HG02973 (cell line): ENCODE results near the gene SET.

Experiments used
- ATAC-seq: cut with Tn5 transposase; IDR thresholded peaks from one replicate; pipeline ENCODE4 v1.9.1; 2021; ENCODE audit warnings: moderate library complexity; ENCODE audit not compliant: unreplicated experiment

Gene SET

DNA sequence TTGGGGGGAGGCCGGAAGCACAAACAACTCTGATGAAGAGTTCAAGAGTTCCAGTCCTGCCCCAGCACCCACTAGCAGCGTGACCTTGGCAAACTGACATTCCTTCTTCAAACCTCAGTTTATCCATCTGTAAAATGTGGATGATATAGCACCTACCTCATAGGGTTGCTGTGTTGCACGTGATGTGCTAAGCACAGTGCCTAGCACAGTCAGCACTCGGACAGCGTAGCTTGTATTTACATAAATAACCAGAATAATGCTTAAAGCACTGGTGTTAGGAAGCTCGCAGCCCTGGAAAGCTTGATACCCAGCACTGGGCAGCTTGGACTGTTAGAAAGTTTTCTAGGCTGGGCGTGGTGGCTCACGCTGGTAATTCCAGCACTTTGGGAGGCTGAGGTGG is 18.4 kb downstream of the SET start:
- ATAC-seq = no peak

DNA sequence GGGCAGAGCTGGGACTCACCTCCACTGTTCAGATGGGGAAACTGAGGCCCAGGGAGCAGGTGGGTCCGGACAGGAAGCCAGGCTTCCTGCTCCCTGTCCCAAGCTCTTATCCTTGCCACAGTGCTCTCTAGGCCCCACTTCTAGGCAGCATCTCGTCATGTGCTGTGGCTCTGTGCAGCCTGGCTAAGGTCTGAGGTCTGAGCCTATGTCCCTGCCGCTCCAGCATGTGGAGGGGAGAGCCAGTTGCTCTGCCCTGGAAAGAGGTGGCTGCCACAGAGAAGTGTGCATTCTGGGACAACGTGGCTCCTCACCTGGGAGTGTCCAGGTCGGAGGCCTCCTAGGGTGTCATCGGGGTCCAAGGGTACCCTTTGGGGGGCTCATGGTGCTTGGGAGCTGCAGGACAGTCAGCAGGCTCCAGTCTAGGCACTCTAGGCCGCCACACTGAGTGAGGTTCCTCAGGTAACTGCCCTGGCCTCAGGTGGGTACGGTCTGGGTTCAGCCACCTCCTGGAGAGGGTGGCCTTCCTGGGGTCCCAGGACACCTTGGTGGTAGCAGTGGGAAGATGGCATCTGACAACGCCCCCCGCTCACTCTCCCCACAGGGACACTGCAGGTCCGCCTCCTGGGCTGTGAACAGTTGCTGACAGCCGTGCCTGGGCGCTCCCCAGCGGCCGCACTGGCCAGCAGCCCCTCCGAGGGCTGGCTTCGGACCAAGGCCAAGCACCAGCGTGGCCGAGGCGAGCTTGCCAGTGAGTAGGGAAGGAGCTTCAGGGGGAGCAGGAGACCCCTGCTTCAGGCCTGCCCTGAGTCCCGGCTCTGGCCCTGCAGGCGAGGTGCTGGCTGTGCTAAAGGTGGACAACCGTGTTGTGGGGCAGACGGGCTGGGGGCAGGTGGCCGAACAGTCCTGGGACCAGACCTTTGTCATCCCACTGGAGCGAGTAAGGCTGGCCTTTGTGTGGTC is 23.7 kb downstream of the SET start:
- ATAC-seq = no peak

DNA sequence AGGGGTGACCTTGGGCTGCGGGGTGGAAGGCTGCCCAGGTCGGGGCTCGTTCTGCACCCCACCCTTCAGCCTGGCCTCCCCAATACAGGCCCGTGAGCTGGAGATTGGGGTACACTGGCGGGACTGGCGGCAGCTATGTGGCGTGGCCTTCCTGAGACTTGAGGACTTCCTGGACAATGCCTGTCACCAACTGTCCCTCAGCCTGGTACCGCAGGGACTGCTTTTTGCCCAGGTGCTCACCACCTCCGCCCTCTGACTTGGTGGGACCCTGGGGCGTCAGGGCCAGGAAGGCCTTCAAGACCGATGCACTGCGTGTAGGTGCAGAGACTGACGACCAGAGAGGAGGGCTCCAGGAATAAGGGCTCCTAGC is 24.4 kb downstream of the SET start:
- ATAC-seq = no peak

DNA sequence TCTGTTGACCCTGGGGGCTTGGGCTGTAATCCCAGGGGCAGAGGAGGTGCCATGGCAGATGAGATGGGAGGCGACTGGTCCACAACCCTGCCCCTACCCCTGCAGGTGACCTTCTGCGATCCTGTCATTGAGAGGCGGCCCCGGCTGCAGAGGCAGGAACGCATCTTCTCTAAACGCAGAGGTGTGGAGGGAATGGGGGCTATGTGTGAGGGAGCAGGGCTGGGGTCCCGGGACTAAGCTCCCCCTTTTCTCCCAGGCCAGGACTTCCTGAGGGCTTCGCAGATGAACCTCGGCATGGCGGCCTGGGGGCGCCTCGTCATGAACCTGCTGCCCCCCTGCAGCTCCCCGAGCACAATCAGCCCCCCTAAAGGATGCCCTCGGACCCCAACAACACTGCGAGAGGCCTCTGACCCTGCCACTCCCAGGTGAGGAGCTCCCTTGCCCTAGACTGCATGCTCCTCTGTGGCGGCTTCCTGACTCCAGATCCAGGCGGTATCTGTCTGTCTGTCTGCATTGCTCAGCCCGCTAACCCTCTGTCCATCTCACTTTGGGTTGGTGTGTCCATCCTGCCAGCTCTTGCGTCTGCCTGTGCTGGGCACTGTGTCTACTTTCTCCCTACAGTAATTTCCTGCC is 25.0 kb downstream of the SET start:
- no peak for ATAC-seq

DNA sequence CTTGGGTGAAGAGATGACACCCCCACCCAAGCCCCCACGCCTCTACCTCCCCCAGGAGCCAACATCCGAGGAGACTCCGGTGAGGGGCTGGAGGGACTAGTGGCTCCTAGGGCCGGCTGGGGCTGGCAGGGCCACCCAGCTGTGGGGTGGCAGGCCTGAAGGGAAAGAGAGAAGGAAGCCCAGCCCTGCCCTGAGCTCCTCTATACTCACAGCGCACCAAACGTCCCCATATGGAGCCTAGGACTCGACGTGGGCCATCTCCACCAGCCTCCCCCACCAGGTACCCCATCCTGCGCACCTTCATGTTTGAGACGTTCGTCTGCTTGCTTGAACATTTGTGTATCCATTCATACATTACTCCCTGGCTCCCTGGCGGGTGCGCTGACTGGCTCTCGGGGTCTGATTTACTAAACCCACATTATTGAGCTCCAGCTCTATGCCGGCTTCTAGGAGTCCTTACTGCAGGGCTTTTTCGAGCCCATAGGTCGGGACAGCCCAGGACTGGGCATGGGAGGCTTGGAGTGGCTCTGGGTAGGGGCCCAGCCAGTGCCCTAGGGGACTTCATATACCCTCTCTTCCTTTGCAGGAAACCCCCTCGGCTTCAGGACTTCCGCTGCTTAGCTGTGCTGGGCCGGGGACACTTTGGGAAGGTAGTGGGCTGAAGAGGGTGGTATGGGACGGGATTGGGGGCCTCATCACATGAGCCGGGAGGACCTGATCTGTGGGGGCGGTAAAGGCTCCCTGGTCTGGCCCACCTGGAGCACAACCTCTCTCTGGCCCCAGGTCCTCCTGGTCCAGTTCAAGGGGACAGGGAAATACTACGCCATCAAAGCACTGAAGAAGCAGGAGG is 25.8 kb downstream of the SET start:
- ATAC-seq = no peak

DNA sequence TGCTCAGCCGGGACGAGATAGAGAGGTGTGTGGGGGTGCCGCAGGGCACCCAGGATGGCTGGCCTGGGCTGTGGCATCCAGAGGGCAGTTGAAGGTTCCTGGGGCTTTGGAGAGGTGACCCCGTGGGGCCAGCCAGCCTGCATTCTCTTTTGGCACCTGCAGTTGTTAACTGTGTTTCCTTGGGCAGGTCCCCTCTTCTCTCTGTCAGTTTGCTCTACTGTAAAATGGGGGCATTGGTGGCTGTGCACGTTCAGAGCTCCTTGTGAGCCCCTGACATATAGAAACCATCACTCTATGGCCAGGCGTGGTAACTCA is 26.4 kb downstream of the SET start:
- ATAC-seq = no peak

DNA sequence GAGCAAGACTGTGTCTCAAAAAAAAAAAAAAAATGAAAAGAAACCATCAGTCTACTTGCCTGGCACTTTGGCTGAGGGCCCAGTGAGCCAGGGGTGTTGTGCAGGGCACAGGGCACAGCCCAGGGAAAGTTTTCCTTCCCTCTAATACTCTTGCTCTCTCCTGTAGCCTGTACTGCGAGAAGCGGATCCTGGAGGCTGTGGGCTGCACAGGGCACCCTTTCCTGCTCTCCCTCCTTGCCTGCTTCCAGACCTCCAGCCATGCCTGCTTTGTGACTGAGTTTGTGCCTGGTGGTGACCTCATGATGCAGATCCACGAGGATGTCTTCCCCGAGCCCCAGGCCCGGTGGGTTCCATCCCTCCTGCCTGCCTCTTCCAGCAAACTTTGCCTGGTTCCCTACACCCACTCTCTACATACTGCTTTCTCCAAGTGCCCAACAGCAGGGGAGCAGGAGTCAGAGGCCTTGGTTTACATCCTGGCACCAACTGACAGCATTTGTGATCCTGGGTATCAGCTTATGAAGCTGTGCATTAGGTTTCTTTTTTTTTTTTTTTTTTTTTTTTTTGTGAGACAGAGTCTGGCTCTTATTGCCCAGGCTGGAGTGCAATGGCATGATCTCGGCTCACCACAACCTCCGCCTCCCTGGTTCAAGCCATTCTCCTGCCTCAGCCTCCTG is 27.7 kb downstream of the SET start:
- no peak for ATAC-seq

DNA sequence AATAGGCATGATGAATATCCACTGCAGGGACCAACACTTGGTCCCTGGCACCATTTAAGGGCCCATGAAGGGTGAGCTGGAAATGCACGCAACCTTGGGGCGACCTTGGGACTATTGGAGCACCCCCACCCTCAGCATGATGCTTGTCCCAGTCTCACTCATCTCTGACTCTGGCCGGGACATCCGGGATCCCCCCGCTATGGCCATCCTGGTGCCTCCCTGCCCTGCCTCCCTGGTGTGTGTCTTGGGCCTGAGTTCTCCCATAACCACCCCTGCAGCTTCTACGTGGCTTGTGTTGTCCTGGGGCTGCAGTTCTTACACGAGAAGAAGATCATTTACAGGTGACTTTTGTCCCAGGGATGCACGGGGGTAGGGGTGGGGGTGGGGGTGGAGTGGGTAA is 29.0 kb downstream of the SET start:
- no peak for ATAC-seq

DNA sequence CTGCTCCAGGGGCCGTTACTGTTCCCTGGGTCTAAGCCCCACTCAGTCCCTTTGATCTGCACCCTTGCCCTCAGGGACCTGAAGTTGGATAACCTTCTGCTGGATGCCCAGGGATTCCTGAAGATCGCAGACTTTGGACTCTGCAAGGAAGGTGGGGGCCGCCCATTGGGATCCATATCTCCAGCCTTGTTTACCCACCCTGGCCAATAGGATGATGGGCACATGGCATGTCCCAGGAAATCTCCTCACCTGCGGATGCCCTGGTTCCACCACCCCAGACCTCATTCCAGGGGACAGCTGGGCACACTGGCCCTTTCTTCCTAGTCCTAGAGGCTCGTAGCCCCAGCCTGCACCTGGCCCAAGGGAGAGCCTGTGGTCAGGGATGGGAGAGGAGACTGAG is 29.5 kb downstream of the SET start:
- ATAC-seq = no peak

DNA sequence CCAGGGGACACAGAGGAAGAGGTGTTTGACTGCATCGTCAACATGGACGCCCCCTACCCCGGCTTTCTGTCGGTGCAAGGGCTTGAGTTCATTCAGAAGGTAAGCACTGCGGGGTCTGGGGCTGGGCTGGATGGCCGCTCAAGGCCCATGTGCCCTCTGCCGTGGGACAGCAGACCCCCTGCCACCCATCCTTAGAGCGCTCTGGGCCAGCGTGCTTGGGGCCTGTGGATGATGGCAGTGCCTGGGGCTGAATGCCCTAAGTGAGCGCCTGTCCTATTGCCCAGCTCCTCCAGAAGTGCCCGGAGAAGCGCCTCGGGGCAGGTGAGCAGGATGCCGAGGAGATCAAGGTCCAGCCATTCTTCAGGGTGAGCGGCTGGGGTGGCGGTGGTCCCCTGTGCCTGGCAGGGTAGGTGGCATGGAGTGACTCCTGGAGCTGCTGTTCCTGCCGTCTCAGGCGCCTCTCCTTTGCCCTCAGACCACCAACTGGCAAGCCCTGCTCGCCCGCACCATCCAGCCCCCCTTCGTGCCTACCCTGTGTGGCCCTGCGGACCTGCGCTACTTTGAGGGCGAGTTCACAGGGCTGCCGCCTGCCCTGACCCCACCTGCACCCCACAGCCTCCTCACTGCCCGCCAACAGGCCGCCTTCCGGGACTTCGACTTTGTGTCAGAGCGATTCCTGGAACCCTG is 31.0 kb downstream of the SET start:
- ATAC-seq = no peak

DNA sequence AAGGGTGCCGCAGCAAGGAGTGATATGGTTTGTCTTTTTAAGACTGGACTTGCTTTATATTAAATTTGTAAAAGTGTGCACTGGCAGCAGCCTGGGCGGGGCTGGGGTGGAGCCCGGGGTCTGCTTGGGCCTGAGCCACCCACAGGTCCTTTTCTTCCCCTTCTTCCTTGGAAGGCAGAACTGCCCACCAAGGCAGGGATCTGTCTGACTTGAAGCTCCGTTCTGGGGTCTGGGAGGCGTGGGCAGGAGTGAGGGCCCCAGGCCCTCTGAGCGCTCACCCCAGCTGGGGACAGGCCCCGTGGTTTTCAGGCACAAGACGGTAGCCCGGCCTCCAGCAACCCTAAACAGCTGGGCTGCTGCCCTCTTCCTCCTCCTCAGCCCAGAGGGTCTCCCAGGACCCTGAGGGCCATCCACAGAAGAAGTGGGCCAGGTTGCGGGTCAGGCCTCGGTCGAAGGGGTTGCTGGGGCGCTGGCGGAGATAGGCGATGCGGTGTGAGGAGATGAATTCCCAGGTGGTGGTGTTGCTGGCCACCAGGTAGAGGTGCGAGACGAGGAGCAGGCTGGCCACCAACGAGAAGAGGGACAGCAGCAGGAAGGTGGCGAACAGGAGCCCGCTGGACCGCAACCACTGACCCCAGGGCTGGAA is 31.9 kb downstream of the SET start:
- ATAC-seq = no peak

DNA sequence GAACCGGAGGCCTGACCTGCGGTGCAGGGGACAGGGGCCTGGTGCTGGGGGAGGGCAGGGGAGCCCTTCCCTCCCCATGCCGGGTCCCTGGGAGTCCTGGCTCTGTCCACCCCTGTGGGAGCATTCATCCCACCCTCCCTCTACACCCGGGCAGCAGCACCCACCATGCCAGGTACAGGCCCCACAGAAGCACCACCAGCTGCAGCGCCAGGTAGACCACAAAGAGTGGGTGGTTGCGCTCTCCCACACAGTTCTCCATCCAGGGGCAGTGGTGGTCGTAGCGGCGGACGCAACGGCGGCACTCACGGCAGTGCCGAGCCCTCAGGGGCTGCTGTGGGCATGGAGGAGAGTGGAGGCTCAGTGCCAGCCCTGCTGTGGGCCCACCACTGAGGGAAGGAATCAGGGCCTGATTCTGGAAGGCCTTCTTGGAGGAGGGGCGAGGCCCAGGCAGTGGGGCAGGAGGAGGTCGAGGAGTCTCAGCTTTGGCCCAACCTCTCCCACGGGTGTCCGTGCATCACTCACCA is 32.5 kb downstream of the SET start:
- no peak for ATAC-seq

DNA sequence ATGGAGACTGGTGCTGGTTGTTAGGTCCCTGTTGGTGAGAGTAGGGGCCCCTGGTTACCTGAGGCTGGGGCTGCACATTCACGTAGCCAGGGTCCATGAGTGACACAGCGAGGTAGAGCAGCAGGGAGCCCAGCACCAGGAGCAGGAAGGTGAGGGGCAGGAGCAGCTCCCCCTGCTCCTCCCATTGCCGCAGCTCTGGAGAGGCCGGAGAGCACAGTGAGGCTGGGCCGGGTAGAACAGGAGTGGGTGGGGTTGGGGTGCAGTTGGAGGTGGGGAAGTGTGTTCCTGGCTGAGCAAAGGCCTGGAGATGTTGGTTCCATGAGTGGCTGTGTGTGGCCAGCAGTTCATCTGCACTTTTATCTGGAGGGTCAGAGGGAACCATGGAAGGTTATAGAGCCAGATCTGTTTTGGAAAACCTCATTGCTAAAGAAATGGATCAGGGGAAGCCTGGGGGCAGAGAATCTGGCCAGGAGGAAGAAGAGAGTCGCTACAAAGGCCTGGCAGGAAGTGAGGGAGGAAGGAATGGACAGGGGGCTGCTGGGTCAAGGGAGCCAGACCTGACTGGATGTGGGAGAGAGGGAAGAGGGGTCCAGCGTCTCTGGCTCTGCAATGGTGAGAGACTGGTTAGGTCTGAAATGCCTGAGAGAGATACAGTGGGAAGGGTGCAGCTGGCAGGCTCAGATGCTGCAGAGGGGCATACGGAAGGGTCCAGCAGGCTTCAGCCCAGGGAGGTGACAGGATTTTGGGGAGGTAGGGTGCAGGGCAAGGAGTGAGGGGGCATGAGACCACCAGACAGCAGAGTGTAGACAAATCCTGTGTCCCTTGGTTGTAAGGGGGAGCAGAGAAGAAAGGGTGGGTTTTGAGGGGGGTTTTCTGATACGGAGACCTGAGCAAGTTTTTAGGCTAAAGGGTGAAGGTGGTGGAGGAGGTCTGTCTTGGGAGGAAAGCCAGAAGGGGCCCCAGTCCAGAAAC is 33.6 kb downstream of the SET start:
- no peak for ATAC-seq

DNA sequence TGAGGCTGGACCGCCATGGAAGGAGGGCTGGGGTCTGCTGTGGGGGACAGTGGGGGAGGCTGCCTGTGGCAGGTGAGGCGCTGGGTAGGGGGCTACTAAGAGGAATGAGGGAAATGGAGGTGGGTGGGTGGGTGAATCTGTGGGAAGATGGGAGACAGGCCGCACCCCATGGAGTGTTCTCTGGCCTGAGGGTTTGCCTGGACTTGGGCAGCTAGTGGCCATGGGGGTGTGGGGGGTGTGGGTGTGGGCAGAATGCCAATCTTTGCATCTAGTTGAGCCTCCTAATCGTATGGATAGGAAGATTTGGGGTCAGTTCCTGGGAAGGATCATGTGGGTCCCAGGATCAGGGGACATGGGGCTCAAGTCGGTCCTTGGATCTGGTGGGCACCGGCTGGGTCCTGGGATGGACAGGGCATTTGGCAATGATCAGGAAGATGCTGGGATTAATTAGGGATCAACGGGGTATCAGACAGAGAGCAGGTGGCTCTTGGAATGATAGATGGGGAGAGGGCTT is 34.4 kb downstream of the SET start:
- no peak for ATAC-seq

DNA sequence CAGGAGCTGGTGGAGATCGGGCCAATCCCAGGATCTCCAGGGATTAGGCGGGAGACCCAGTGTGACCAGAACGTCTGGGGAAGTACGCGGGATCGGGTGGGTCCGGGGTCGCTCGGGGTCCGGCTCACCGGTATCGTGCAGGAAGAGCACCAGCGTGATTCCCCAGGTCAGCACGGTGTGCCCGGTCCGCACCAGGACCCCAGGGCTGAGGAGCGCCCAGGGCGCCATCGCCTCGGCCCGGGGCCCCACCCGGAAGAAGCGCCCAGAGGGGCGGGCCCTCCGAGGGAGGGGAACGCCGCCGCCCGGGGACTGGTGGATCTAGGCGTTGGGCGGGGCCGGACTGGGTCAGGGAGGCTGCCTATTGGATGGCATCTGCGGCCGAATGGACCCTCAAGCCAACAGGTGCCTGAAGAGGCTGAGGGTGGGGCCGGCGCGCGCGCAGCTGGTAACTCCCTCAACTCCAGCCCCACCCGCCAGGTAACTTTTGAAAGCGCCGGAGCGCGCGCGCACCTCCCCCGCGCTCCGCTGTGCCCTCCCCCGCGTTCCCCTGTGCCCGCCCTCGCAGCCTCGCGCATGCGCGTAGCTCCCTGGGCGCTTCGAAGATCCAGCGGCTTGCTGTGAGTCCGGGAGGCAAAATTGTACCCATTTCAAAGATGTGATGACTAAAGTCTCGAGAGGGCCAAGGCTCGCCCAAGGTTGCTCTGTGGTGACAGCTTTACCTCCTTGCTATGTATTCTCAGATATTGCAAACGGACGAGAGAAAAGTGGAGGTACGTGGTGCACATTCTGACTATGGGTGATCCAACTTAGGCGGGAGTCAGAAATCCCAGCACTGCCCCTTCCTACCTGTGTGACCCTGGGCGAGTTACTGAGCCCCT is 35.1 kb downstream of the SET start, which contains the start of gene ZDHHC12:
ZDHHC12 (minus strand) TSS at position 262 of the 878 bp plus-strand sequence; CDS start at position 228, 34 bp downstream.
- ATAC-seq = peak; percentile 88

DNA sequence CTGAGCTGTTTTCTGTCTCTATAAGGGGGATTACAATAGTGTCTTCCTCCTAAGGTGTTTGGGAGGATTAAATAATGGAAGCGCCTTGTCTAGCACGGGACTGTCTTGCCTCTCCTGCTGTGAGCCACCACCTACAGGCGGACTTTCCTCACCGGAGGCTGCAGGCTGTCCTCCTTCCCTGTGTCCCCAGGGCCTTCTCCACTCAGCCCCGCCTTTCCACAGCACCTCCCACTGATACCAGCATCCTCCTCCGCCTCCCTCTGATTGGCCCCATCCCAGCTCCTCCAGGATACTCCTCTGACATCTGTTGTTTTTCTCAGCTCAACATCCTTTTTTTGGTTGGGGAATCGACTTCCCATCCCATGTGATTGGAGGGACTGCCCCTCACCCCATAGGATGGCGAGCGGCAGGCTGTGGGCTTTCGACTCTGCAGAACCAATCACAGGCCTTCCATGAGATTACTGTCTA is 35.8 kb downstream of the SET start:
- ATAC-seq = no peak

DNA sequence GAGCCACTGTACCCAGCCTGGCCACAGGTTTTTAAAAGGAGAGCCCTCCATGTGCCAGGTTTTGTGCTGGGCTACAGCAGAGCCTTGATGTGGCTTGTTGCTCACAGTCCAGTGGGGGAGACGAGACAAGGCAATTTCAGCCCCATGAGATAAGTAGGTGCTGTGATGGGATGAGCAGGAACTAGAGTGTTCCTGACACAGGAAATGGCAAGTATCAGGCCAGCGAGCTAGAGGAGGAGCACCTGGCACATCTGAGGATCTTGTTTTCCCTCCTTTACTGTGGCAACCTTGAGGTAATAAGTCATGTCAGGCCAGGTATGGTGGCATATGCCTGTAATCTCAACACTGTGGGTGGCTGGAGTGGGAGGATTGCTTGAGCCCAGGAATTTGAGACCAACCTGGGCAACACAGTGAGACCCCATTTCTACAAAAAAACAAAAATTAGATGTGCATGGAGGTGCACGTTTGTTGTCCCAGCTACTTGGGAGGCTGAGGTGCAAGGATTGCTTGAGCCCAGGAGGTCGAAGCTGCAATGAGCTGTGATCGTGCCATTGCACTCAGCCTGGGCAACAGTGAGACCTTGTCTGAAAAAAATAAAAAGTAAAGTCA is 38.7 kb downstream of the SET start:
- ATAC-seq = no peak
